GM12878 (cell line): Measurements from ENCODE around the gene TMEM138.

Experiments used
- CEBPB ChIP-seq, 2 experiments: fragments of 150-350 bp in 1 of 2; IDR thresholded peaks; 2 replicates each; pipeline ENCODE4 v1.6.1; 2012 to 2014; ENCODE audit warnings: low read depth in 2 of 2, low read length in 2 of 2, borderline replicate concordance in 1 of 2, inconsistent platforms in 1 of 2
- EGR1 ChIP-seq, 2 experiments: IDR thresholded peaks; 1 replicate in 1 of 2; 2 replicates in 1 of 2; pipeline ENCODE4 v1.6.1; 2011 to 2012; ENCODE audit warnings: low read depth in 2 of 2, low read length in 2 of 2, borderline replicate concordance in 1 of 2, mild to moderate bottlenecking in 1 of 2, moderate library complexity in 1 of 2
- GABPA ChIP-seq: IDR thresholded peaks from 2 replicates; pipeline ENCODE4 v1.6.1; 2014; ENCODE audit warnings: antibody characterized with exemption, low read depth, mild to moderate bottlenecking, inconsistent platforms
- MTA3 ChIP-seq: IDR thresholded peaks from 2 replicates; pipeline ENCODE4 v1.6.1; 2012; ENCODE audit warnings: low read length, inconsistent platforms, borderline replicate concordance
- POLR2A ChIP-seq: IDR thresholded peaks from 2 replicates; pipeline ENCODE4 v1.6.1; 2011; ENCODE audit warnings: low read depth, mild to moderate bottlenecking, low read length
- SMC3 ChIP-seq: IDR thresholded peaks from 2 replicates; pipeline ENCODE4 v1.6.1; 2011; ENCODE audit warnings: low read length, improper control_type of control experiment, borderline replicate concordance
- TAF1 ChIP-seq: IDR thresholded peaks from 2 replicates; pipeline ENCODE4 v1.6.1; 2011; ENCODE audit warnings: mild to moderate bottlenecking, low read depth, low read length, borderline replicate concordance
- ZBTB33 ChIP-seq: fragments of 450-650 bp; IDR thresholded peaks from 2 replicates; pipeline ENCODE4 v1.6.1; 2017; ENCODE audit warnings: mild to moderate bottlenecking

- TF ChIP-seq GABPA, result no peak
- TF ChIP-seq CEBPB (IDR thresholded peaks at IDR 0.05; ENCODE audit: borderline replicate concordance in 1 of 2, low read depth in 2 of 2, low read length in 2 of 2), result no peak
- TF ChIP-seq TAF1, result no peak
- TF ChIP-seq EGR1 (IDR thresholded peaks at IDR 0.05; ENCODE audit: borderline replicate concordance in 1 of 2, low read depth in 2 of 2, low read length in 2 of 2), result no peak
- TF ChIP-seq SMC3, result no peak
- TF ChIP-seq MTA3, result no peak
- no peak for TF ChIP-seq POLR2A
- no peak for TF ChIP-seq ZBTB33
Measured at GRCh38 chr11:61341706-61342105, 20.5 kb upstream of the TMEM138 start.
